CD4-positive, alpha-beta T cell treated with Interleukin-15 for 4 hours (primary cell): ENCODE data around the gene AMDHD1.

Source experiments
- DNase-seq: peaks from one replicate; pipeline ENCODE4 v3.0.0-alpha.2; 2020; ENCODE audit warnings: low spot score

The AMDHD1 gene

GRCh38 chr12:95943330-95943842, at the start of gene AMDHD1:
Gene AMDHD1, plus strand, starts transcription at chr12:95943331. Its CDS starts 68 bp downstream, at chr12:95943399.
- peak; percentile 46 for DNase-seq

GRCh38 chr12:95896846-95897245, 46.3 kb upstream of the AMDHD1 start:
- DNase-seq = no peak

- DNase-seq = no peak
These were observed 45.0 kb upstream of the AMDHD1 start for GRCh38 chr12:95898081-95898480.

GRCh38 chr12:95908573-95908972, 34.6 kb upstream of the AMDHD1 start:
- no peak for DNase-seq

GRCh38 chr12:95909871-95910270, 33.3 kb upstream of the AMDHD1 start:
- no peak for DNase-seq

- DNase-seq = peak; percentile 62
These were observed 24.7 kb upstream of the AMDHD1 start for GRCh38 chr12:95918194-95918993.

GRCh38 chr12:95919110-95919509, 24.0 kb upstream of the AMDHD1 start:
- DNase-seq = no peak

- no peak for DNase-seq
These were observed 20.9 kb upstream of the AMDHD1 start for GRCh38 chr12:95922231-95922630.

- DNase-seq = no peak
These were observed 2.6 kb upstream of the AMDHD1 start for GRCh38 chr12:95940514-95940913.

- DNase-seq = no peak
These were observed 1.0 kb upstream of the AMDHD1 start for GRCh38 chr12:95942101-95942523.

GRCh38 chr12:95942524-95943329, 404 bp upstream of the AMDHD1 start, which contains the start of gene CCDC38:
Gene CCDC38, minus strand, starts transcription at chr12:95942614. Its CDS starts 6,105 bp downstream, at chr12:95936509.
- DNase-seq = peak; percentile 84

GRCh38 chr12:95944108-95944704, 1.1 kb downstream of the AMDHD1 start:
- DNase-seq = no peak

GRCh38 chr12:95949477-95950206, 6.5 kb downstream of the AMDHD1 start:
- DNase-seq = no peak

- DNase-seq = no peak
These were observed 8.4 kb downstream of the AMDHD1 start for GRCh38 chr12:95951515-95951914.

- no peak for DNase-seq
These were observed 9.9 kb downstream of the AMDHD1 start for GRCh38 chr12:95953000-95953399.

- no peak for DNase-seq
These were observed 12.5 kb downstream of the AMDHD1 start for GRCh38 chr12:95955549-95956159.

- no peak for DNase-seq
These were observed 13.5 kb downstream of the AMDHD1 start for GRCh38 chr12:95956557-95957145.

GRCh38 chr12:95959107-95959506, 16.0 kb downstream of the AMDHD1 start:
- no peak for DNase-seq

GRCh38 chr12:95960241-95960640, 17.1 kb downstream of the AMDHD1 start:
- no peak for DNase-seq

GRCh38 chr12:95962222-95962621, 19.1 kb downstream of the AMDHD1 start:
- no peak for DNase-seq

- DNase-seq = no peak
These were observed 20.0 kb downstream of the AMDHD1 start for GRCh38 chr12:95963096-95963495.
